ENCODE data around the gene TBC1D16. TPM values are rescaled to one million over a fixed set of nuclear protein-coding genes. Genes with fewer than 3 reads are reported as not detected.

The TBC1D16 gene
- total and polyA plus RNA-seq, 5 experiments from 2014 or later = 0.48 to 3.1 (median 0.89) TPM

DNA sequence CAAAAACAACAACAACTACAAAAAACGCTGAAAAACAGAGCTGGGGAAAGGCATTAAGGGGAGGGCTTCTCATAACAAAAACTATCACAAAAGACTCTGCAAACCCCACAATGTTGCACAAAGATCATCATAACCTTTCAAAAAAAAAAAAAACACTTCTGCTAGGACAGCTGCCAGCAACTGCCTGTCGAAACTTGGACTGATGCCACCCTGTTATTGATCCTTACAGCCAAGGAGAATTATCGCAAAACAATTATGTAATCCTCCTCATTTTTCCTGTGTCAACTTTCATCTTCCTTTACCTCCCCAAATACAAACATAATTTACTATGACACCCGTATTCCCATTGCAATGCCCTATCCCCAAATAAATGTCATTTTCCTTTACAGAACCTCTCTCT lies 10.0 kb upstream of the TBC1D16 start:
- Mint-ChIP-seq H3K4me3 (no peak overlapping the region), H3K27me3 (no peaks in the 10 kb centered on the region), H3K36me3 (no peaks in the 10 kb centered on the region), H3K27ac (no peak overlapping the region), H3K4me1 (no peaks in the 10 kb centered on the region), H3K9me3 (no peaks in the 10 kb centered on the region)
- DNase-seq (no peak), ATAC-seq (no peak)
- POLR2A ChIA-PET = no interaction called here

DNA sequence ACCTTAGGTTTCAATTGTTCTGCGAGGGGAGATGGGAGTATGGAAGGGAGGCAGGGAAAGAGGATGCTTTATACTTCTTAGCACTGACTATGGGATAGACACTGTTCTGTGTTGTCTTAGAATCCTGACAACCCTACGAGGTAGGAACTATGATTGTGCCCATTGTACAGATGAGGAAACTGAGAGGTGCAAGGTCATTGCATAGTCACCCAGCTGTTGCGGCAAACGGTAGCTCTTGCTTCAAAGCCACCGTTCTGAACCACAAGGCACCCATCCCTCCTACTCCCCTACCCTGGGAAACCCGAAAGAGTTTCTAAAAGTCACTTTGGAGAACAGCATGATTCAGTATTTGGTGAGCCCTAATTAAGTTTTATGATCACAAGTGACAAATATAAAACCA lies 8.3 kb upstream of the TBC1D16 start:
- no peaks in the 10 kb centered on the region for H3K9me3 Mint-ChIP-seq
- ATAC-seq (no peak), DNase-seq (no peak)
- POLR2A ChIA-PET = interaction anchor here (0.6 kb wide), 2 partner anchors 1175 to 1234 kb away, joined by 4 to 5 read pairs; no protein-coding TSS in a partner anchor
- no peaks in the 10 kb centered on the region for H3K27me3 Mint-ChIP-seq
- H3K4me3 Mint-ChIP-seq = no peak overlapping the region
- no peak overlapping the region for H3K27ac Mint-ChIP-seq
- H3K4me1 Mint-ChIP-seq = no peaks in the 10 kb centered on the region
- H3K36me3 Mint-ChIP-seq = no peaks in the 10 kb centered on the region

- POLR2A ChIA-PET = no interaction called here
- Mint-ChIP-seq H3K27me3 (peaks cover 0 to 8% (median 0%) of the 10 kb centered on the region in 5 donors), H3K4me3 (peak overlapping the region; percentile 83 to 97 (median 86)), H3K27ac (peak overlapping the region; percentile 35 to 97 (median 95)), H3K36me3 (no peaks in the 10 kb centered on the region), H3K9me3 (no peaks in the 10 kb centered on the region), H3K4me1 (peaks cover 5 to 23% (median 11%) of the 10 kb centered on the region in 4 donors)
- ATAC-seq = peak; percentile 43 to 52
- peak in 7 of 10 donors; percentile 9 to 73 (median 33) for DNase-seq
Observed at GRCh38 chr17:80036715-80037477, 1.2 kb upstream of the TBC1D16 start.

- no peaks in the 10 kb centered on the region for H3K9me3 Mint-ChIP-seq
- POLR2A ChIA-PET = no interaction called here
- H3K27ac Mint-ChIP-seq = peak within 1 kb of the TSS; percentile 35 to 97 (median 95)
- peak; percentile 83 to 88 for ATAC-seq
- peak; percentile 73 to 93 (median 84) for DNase-seq
- H3K4me3 Mint-ChIP-seq = peak within 1 kb of the TSS; percentile 83 to 97 (median 86)
- peaks cover 5 to 23% (median 11%) of the 10 kb centered on the region in 4 donors for H3K4me1 Mint-ChIP-seq
- no peaks in the 10 kb centered on the region for H3K36me3 Mint-ChIP-seq
- peaks cover 0 to 8% (median 0%) of the 10 kb centered on the region in 5 donors for H3K27me3 Mint-ChIP-seq
Observed at GRCh38 chr17:80035937-80036714, 454 bp upstream of the TBC1D16 start, which contains the start of gene CCDC40. CCDC40 (plus strand) TSS chr17:80036642; CDS start chr17:80036663, 21 bp downstream.

DNA sequence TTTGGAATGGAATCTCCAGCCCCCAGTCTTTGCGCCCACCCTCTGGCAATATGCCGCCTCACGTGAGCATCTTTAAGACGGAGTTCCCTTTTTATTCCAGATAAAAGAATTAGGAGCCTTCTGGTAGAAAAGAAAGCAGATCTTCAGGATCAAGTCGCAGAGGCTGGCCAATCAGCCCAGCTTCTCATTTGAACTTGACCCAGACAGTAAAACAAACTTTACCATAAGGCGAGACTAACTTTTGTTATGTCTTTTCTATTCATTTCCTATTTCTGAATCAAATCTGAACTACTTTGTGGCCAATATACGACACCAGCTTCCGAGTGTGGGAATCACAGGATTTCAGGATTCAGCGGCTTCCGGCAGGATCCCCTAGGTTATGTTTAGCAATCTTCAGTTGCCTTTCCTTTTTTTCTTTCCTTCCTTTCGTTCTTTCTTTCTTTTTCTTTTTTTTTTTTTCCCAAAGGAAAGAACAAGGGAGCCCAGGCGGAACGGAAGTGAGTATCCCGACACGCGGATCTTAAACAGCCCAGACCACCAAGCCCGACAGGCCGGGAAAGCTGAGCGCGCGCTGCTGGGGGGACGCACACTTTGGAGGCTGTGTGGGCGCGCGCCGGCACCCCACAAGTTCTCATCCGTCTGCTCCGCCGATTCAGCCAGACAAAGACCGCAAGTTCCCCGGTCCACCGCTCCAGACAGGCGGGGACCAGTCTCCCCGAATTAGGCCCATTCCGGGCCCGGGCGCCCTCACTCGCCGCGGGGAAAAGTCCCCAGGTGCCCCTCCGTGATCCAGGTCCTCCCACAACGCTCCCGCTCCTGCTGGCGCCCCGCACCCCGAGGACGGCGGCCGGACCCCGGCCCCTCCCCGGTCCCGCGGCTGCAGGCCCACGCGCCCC lies 633 bp downstream of the TBC1D16 start:
- Mint-ChIP-seq H3K27me3 (peaks cover 0 to 8% (median 0%) of the 10 kb centered on the region in 5 donors), H3K27ac (peak overlapping the region; percentile 65 to 92 (median 86)), H3K4me3 (peak overlapping the region; percentile 82 to 92 (median 88)), H3K9me3 (no peaks in the 10 kb centered on the region), H3K4me1 (peaks cover 5 to 23% (median 11%) of the 10 kb centered on the region in 4 donors), H3K36me3 (no peaks in the 10 kb centered on the region)
- peak; percentile 39 to 44 for ATAC-seq
- POLR2A ChIA-PET = no interaction called here
- DNase-seq = peak; percentile 21 to 72 (median 50)

GRCh38 chr17:80033840-80034239 lies 1.8 kb downstream of the TBC1D16 start:
- H3K27ac Mint-ChIP-seq = peak overlapping the region in 1 of 10 donors; percentile 55
- no peak for ATAC-seq

DNA sequence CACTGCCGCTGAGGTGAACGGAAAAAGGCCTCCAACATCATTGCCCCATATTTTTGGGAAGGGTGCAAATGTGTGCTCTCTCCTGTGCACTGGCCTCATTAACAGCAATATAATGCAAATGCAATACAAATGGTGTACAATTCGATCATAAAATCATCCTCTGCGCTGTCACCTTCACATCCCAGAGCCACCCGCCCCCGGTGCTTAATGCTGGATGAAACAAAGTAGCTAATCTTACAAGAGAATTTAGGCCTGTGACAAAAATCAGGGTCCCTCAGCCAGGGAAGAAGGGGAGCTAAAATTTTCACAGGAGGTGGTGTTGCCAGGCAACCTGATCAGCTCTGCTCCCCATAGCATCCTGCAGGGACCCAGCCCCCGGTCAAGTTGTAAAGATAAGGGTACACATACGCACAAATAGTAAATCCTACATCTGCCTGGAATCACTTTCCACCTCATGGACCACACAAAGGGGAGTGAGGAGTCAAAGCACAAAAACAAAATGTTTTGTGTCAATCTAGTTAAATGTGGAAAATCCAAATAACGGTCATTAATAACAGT lies 3.0 kb downstream of the TBC1D16 start:
- H3K4me1 Mint-ChIP-seq = peaks cover 7 to 23% (median 11%) of the 10 kb centered on the region in 4 donors
- no peaks in the 10 kb centered on the region for H3K9me3 Mint-ChIP-seq
- no peak for DNase-seq
- ATAC-seq = no peak
- POLR2A ChIA-PET = no interaction called here
- peaks cover 0 to 4% (median 0%) of the 10 kb centered on the region in 5 donors for H3K27me3 Mint-ChIP-seq
- no peaks in the 10 kb centered on the region for H3K36me3 Mint-ChIP-seq
- H3K4me3 Mint-ChIP-seq = no peak overlapping the region
- peak overlapping the region in 1 of 10 donors; percentile 13 for H3K27ac Mint-ChIP-seq

More at GRCh38 chr17:80033840-80034239, 1.8 kb downstream of the TBC1D16 start:
- peaks cover 7 to 23% (median 11%) of the 10 kb centered on the region in 4 donors for H3K4me1 Mint-ChIP-seq
- H3K36me3 Mint-ChIP-seq = no peaks in the 10 kb centered on the region
- POLR2A ChIA-PET = no interaction called here
- H3K27me3 Mint-ChIP-seq = peaks cover 0 to 7% (median 0%) of the 10 kb centered on the region in 5 donors
- DNase-seq = no peak
- H3K4me3 Mint-ChIP-seq = peak overlapping the region in 6 of 10 donors; percentile 19 to 84 (median 48)
- H3K9me3 Mint-ChIP-seq = no peaks in the 10 kb centered on the region

DNA sequence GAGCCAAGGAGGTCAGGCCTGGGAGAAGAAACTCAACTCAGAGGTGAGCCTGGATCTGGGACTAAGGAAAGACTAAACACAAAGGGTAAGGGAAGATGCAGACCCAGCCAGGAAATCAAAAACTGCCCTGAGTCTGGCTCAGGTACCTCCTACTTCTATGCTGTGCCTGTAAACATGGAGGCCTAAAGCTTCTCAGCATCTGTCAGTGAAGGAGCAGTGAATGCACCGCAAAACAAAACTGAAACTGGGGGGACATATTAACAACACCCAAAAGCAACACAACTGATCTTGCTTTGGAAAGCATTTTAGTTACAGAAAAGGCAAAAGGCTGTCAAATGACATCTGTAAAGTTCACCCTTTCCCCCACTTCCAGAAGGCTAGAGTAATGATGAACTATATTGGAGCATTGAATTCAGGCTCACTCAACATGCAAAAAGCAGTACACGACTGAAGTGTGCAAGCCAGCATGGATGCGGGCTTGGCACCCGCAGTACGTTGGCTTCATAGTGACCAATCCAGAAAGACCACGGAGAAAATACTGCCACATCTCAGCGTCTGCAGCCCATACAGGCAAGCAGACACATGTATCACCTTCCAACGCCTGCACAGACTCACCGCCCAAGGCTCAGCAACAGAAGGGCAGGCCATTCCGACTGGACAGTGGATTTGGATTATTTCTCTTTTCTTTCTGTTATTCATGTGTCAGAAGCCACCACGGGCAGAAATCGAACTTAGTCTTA lies 3.8 kb downstream of the TBC1D16 start:
- POLR2A ChIA-PET = no interaction called here

DNA sequence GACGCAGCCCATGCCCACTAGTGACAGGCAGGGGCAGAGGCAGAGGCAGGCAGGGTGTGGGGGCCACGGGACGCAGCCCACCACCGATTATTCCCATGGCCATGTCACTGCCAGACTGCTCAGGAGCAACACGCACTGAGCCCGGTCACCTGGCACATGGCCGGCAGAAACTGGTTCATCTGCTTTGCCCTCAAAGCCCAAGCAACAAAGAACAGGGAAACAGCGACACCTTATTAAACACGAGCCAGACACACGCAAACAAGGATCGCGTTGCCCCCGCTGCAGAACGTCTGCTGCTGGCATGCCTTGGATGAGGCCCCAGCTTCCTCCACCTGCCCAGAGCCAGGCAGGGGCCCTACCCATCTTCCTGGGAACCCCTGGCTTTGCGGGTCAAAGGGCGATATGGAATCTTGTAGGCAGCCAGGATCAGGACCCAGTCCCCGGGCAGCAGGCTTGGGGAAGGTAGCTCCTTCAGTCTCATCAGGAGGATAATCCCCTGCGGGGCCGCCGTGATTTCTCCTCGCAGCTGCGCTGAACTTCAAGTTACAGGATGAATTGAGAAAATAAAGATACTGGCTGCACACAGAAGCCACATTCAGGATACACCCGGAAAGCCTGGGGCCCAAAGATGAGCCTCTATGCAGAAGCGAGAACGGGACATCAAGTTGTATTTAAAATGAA lies 4.8 kb downstream of the TBC1D16 start:
- H3K4me1 Mint-ChIP-seq = peaks cover 6 to 10% (median 8%) of the 10 kb centered on the region in 4 donors
- no peaks in the 10 kb centered on the region for H3K9me3 Mint-ChIP-seq
- no peak for ATAC-seq

More for the DNA sequence above, 3.8 kb downstream of the TBC1D16 start:
- H3K27me3 Mint-ChIP-seq = peaks cover 0 to 4% (median 0%) of the 10 kb centered on the region in 5 donors
- no peak for DNase-seq
- no peaks in the 10 kb centered on the region for H3K9me3 Mint-ChIP-seq
- ATAC-seq = no peak
- H3K4me1 Mint-ChIP-seq = peaks cover 6 to 17% (median 9%) of the 10 kb centered on the region in 4 donors
- no peaks in the 10 kb centered on the region for H3K36me3 Mint-ChIP-seq
- H3K4me3 Mint-ChIP-seq = no peak overlapping the region
- no peak overlapping the region for H3K27ac Mint-ChIP-seq

GRCh38 chr17:80029258-80029974 lies 6.3 kb downstream of the TBC1D16 start:
- Mint-ChIP-seq H3K27ac (no peak overlapping the region), H3K4me3 (no peak overlapping the region), H3K36me3 (no peaks in the 10 kb centered on the region), H3K27me3 (peaks cover 0 to 3% (median 0%) of the 10 kb centered on the region in 5 donors), H3K9me3 (no peaks in the 10 kb centered on the region), H3K4me1 (peaks cover 0 to 4% (median under 1%) of the 10 kb centered on the region in 4 donors)
- POLR2A ChIA-PET = no interaction called here
- no peak for ATAC-seq
- no peak for DNase-seq

More for the DNA sequence above, 4.8 kb downstream of the TBC1D16 start:
- DNase-seq = no peak
- POLR2A ChIA-PET = no interaction called here
- Mint-ChIP-seq H3K27me3 (peaks cover 0 to 4% (median 0%) of the 10 kb centered on the region in 5 donors), H3K27ac (no peak overlapping the region), H3K4me3 (no peak overlapping the region), H3K36me3 (no peaks in the 10 kb centered on the region)

All from naive thymus-derived CD8-positive, alpha-beta T cell (primary cell).